ENCODE measurements around the gene SCAMP2. TPM values are rescaled to one million over a fixed set of nuclear protein-coding genes. Genes with fewer than 3 reads are reported as not detected.

Gene SCAMP2
- total and polyA plus RNA-seq, 2 of the 13 experiments (the other 11 are each of a cell fraction or from before 2014, with no cell fraction given) = 34.8 to 121 TPM

GRCh38 chr15:74800559-74801094, 72.5 kb downstream of the SCAMP2 start:
- ATAC-seq (peak; percentile 33), FAIRE-seq (no peak), DNase-seq (ENCODE audit: low spot score) (no peak)
- POLR2A ChIA-PET = interaction anchor here (1.1 kb wide), 1 partner anchor 12 kb away, joined by 3 read pairs; no protein-coding TSS in a partner anchor
- TF ChIP-seq ZNF329 (CRISPR knock-in tag; IDR thresholded peaks at IDR 0.05; ENCODE audit: low read depth) = no peak
- peak; percentile 41 for TF ChIP-seq AGO2 (optimal IDR thresholded peaks at IDR 0.05; ENCODE audit: low read depth, low read length)
- Histone ChIP-seq H2AFZ (ENCODE audit: low read length) (no peak overlapping the region), H4K20me1 (ENCODE audit: insufficient read depth, low read length) (no peaks in the 10 kb centered on the region; the same call in 1 of the 2 replicates), H3K79me2 (ENCODE audit: insufficient read depth, low read length) (no peaks in the 10 kb centered on the region), H3K36me3 (replicated peaks in 1 of 2; ENCODE audit: control insufficient read depth in 1 of 2, insufficient read depth in 2 of 2, low read length in 2 of 2) (peaks cover 18 to 41% of the 10 kb centered on the region in 2 experiments), H3K27ac (ENCODE audit: extremely low read length, insufficient read depth, low read length) (no peak overlapping the region), H3K9me3 (ENCODE audit: low read length) (no peaks in the 10 kb centered on the region), H3K4me1 (ENCODE audit: insufficient read depth, low read length) (peaks cover 13% of the 10 kb centered on the region), H3K9ac (ENCODE audit: insufficient read depth, low read depth, low read length) (no peak overlapping the region), H3K4me2 (ENCODE audit: low read depth, low read length) (no peak overlapping the region), H3K27me3 (ENCODE audit: control insufficient read depth in 1 of 2, insufficient read depth in 2 of 2, low read length in 2 of 2) (no peaks in the 10 kb centered on the region), H3K4me3 (replicated peaks in 1 of 3; ENCODE audit: insufficient read depth in 1 of 3, low read depth in 2 of 3, low read length in 3 of 3) (no peak overlapping the region)
- no TSS peak for BruUV-seq (replicated peaks)
- intact Hi-C loops (cut with micrococcal nuclease; ENCODE audit: unreplicated experiment) = loop anchor here (1.0 to 2.0 kb wide), 2 partner anchors 18 to 29 kb away; partner anchors contain the start of gene CSK
- CTCF ChIA-PET (ENCODE audit: low intra/inter-chr PET ratio, low total read pairs) = interaction anchor here (1.3 to 2.5 kb wide), 3 partner anchors 23 to 165 kb away, joined by 6 to 56 read pairs (median 6); no protein-coding TSS in a partner anchor
- 95% methylated on average over 13 of the region's 20 CpGs for WGBS (ENCODE audit: low lambda C conversion rate)
- in situ Hi-C loops (cut with HindIII; ENCODE audit: extremely low pct_ligation_motif_present, low pct_unique_long_range_greater_than_20kb) = no loop called here

- no peak overlapping the region for H3K4me3 ChIP-seq (replicated peaks in 1 of 3; ENCODE audit: insufficient read depth in 1 of 3, low read depth in 2 of 3, low read length in 3 of 3)
- ChIA-PET CTCF (ENCODE audit: low intra/inter-chr PET ratio, low total read pairs) (interaction anchor here (1.3 to 2.5 kb wide), 3 partner anchors 22 to 165 kb away, joined by 6 to 56 read pairs (median 6); no protein-coding TSS in a partner anchor), POLR2A (interaction anchor here (1.1 kb wide), 1 partner anchor 12 kb away, joined by 3 read pairs; no protein-coding TSS in a partner anchor)
- H3K27ac ChIP-seq (ENCODE audit: extremely low read length, insufficient read depth, low read length) = no peak overlapping the region
- no peak overlapping the region for H2AFZ ChIP-seq (ENCODE audit: low read length)
- H3K4me1 ChIP-seq (ENCODE audit: insufficient read depth, low read length) = peaks cover 13% of the 10 kb centered on the region
- DNase-seq (ENCODE audit: low spot score) (peak; percentile 43), FAIRE-seq (peak; percentile 64), ATAC-seq (peak; percentile 92)
- H3K36me3 ChIP-seq (replicated peaks in 1 of 2; ENCODE audit: control insufficient read depth in 1 of 2, insufficient read depth in 2 of 2, low read length in 2 of 2) = peaks cover 20 to 41% of the 10 kb centered on the region in 2 experiments
- intact Hi-C loops (cut with micrococcal nuclease; ENCODE audit: unreplicated experiment) (loop anchor here (1.0 to 2.0 kb wide), 2 partner anchors 17 to 29 kb away; partner anchors contain the start of gene CSK), in situ Hi-C loops (cut with HindIII; ENCODE audit: extremely low pct_ligation_motif_present, low pct_unique_long_range_greater_than_20kb) (no loop called here)
- H3K27me3 ChIP-seq (ENCODE audit: control insufficient read depth in 1 of 2, insufficient read depth in 2 of 2, low read length in 2 of 2) = no peaks in the 10 kb centered on the region
- H3K9me3 ChIP-seq (ENCODE audit: low read length) = no peaks in the 10 kb centered on the region
- H4K20me1 ChIP-seq (ENCODE audit: insufficient read depth, low read length) = no peaks in the 10 kb centered on the region; the same call in 1 of the 2 replicates
- no peak overlapping the region for H3K9ac ChIP-seq (ENCODE audit: insufficient read depth, low read depth, low read length)
- no peak overlapping the region for H3K4me2 ChIP-seq (ENCODE audit: low read depth, low read length)
- no peaks in the 10 kb centered on the region for H3K79me2 ChIP-seq (ENCODE audit: insufficient read depth, low read length)
- WGBS (ENCODE audit: low lambda C conversion rate) = no CpG with 5 or more reads among the region's 18 CpGs
- no TSS peak for BruUV-seq (replicated peaks)
- TF ChIP-seq HNF4A (CRISPR knock-in tag; IDR thresholded peaks at IDR 0.05) (peak; percentile 68), MAZ (IDR thresholded peaks at IDR 0.05; ENCODE audit: borderline replicate concordance, low read depth, low read length) (0 out of 2 replicates have a peak, but pooled peaks have one; percentile 24), MAZ (CRISPR knock-in tag; IDR thresholded peaks at IDR 0.05; ENCODE audit: low read depth) (0 out of 2 replicates have a peak, but pooled peaks have one; percentile 25), TMF1 (CRISPR knock-in tag; IDR thresholded peaks at IDR 0.05; ENCODE audit: low read depth) (no peak), POLR2AphosphoS2 (IDR thresholded peaks at IDR 0.05; ENCODE audit: low read depth, low read length) (no peak), SAP130 (CRISPR knock-in tag; IDR thresholded peaks at IDR 0.05; ENCODE audit: low read depth) (peak; percentile 49; the same call in 1 of the 2 replicates), RXRB (CRISPR knock-in tag; IDR thresholded peaks at IDR 0.05; ENCODE audit: borderline replicate concordance) (peak; percentile 26; the same call in 1 of the 2 replicates), PAXIP1 (CRISPR knock-in tag; conservative IDR thresholded peaks at IDR 0.05) (0 out of 2 replicates have a peak, but pooled peaks have one; percentile 26), NR2F6 (IDR thresholded peaks at IDR 0.05) (peak; percentile 27; the same call in 1 of the 2 replicates), NR2F6 (CRISPR knock-in tag; IDR thresholded peaks at IDR 0.05) (peak; percentile 63; the same call in 1 of the 2 replicates), XRCC5 (optimal IDR thresholded peaks at IDR 0.05; ENCODE audit: low read length) (peak; percentile 90), BORCS8-MEF2B (CRISPR knock-in tag; IDR thresholded peaks at IDR 0.05) (0 out of 2 replicates have a peak, but pooled peaks have one; percentile 6)
These were observed 73.2 kb downstream of the SCAMP2 start for GRCh38 chr15:74799856-74800558.

Measured in HepG2 (cell line).